Epithelial cell of prostate (primary cell): ENCODE measurements around the gene COL1A1.

Source experiments
- DNase-seq: peaks from one replicate; pipeline ENCODE4 v3.0.0-alpha.2; 2011; ENCODE audit warnings: low read depth, low spot score
- H3K27ac ChIP-seq: fragments of 450-650 bp; 2 replicates; pipeline ENCODE4 v1.5.1; 2017; ENCODE audit warnings: mild to moderate bottlenecking

Gene COL1A1

GRCh38 chr17:50176559-50177357 lies 24.7 kb downstream of the COL1A1 start:
- peak overlapping the region; percentile 79 for H3K27ac ChIP-seq
- no peak for DNase-seq

- H3K27ac ChIP-seq = no peak overlapping the region
- DNase-seq = no peak
Observed at GRCh38 chr17:50175035-50175807, 26.2 kb downstream of the COL1A1 start.

GRCh38 chr17:50174444-50174843 lies 27.0 kb downstream of the COL1A1 start:
- no peak overlapping the region for H3K27ac ChIP-seq
- no peak for DNase-seq

GRCh38 chr17:50173335-50173941 lies 28.0 kb downstream of the COL1A1 start:
- no peak for DNase-seq
- H3K27ac ChIP-seq = no peak overlapping the region

GRCh38 chr17:50172936-50173334 lies 28.5 kb downstream of the COL1A1 start:
- no peak overlapping the region for H3K27ac ChIP-seq
- no peak for DNase-seq

GRCh38 chr17:50172130-50172529 lies 29.3 kb downstream of the COL1A1 start:
- DNase-seq = no peak
- no peak overlapping the region for H3K27ac ChIP-seq

GRCh38 chr17:50171371-50172071 lies 29.9 kb downstream of the COL1A1 start:
- DNase-seq = no peak
- H3K27ac ChIP-seq = no peak overlapping the region

- no peak overlapping the region for H3K27ac ChIP-seq
- no peak for DNase-seq
Observed at GRCh38 chr17:50170662-50171370, 30.6 kb downstream of the COL1A1 start.

- no peak for DNase-seq
- H3K27ac ChIP-seq = no peak overlapping the region
Observed at GRCh38 chr17:50169881-50170459, 31.5 kb downstream of the COL1A1 start.

GRCh38 chr17:50169121-50169764 lies 32.2 kb downstream of the COL1A1 start:
- no peak for DNase-seq
- no peak overlapping the region for H3K27ac ChIP-seq

GRCh38 chr17:50168319-50168718 lies 33.1 kb downstream of the COL1A1 start:
- H3K27ac ChIP-seq = no peak overlapping the region
- DNase-seq = no peak

GRCh38 chr17:50167371-50167770 lies 34.1 kb downstream of the COL1A1 start:
- no peak for DNase-seq
- no peak overlapping the region for H3K27ac ChIP-seq

GRCh38 chr17:50166518-50167181 lies 34.8 kb downstream of the COL1A1 start:
- DNase-seq = no peak
- H3K27ac ChIP-seq = no peak overlapping the region

GRCh38 chr17:50165867-50166517 lies 35.4 kb downstream of the COL1A1 start, which contains the start of gene SGCA:
SGCA (plus strand) TSS chr17:50166005; CDS start chr17:50166041, 36 bp downstream.
- DNase-seq = no peak
- no peak within 1 kb of the TSS for H3K27ac ChIP-seq

GRCh38 chr17:50165466-50165865 lies 36.0 kb downstream of the COL1A1 start:
- DNase-seq = no peak
- no peak overlapping the region for H3K27ac ChIP-seq

- no peak for DNase-seq
- H3K27ac ChIP-seq = no peak overlapping the region
Observed at GRCh38 chr17:50165066-50165465, 36.4 kb downstream of the COL1A1 start.

- DNase-seq = no peak
Observed at GRCh38 chr17:50164697-50164988, 36.8 kb downstream of the COL1A1 start.

More at GRCh38 chr17:50164697-50164988, 36.8 kb downstream of the COL1A1 start:
- H3K27ac ChIP-seq = no peak overlapping the region
